Measurements from ENCODE around the gene ALDH1A3.
A peak's percentile ranks its signal among the peaks of the same experiment; 100 is the strongest.

ALDH1A3 gene

DNA sequence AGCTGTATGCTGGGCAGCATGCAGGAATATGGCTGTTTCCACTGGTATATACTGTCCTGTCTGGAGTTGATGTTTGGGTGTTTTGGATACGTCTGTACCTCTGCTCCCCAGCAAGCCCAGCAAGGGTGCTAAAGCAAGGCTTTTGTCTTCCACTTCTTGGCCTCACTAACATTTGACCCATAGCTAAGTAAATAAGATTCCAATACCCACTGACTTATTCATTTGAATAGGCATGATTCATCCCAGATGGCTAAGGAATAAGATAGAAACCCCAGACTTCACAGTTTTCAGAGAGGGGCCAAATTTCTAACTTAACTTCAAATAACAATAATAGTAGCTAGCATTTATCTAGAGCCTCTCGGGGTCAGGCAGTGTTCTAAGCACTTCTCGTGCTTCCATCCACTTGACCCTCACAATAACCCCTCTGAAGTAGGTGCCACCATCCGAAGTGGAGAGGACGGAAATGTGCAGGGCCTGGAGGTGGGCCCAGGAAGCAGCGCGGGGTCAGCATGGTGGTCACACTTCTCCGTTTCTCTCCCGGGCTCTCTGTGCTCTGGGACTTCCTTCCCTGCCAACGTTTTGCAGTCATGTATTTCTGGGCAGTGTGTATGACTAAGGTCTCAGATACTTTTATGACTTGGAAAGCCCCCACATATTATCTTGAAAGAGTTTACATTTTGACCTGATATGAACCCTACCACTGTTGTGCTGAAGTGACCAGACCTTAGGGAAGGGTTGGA is 78.9 kb downstream of the ALDH1A3 start:
- DNase-seq (ENCODE audit: low spot score): no peak

DNA sequence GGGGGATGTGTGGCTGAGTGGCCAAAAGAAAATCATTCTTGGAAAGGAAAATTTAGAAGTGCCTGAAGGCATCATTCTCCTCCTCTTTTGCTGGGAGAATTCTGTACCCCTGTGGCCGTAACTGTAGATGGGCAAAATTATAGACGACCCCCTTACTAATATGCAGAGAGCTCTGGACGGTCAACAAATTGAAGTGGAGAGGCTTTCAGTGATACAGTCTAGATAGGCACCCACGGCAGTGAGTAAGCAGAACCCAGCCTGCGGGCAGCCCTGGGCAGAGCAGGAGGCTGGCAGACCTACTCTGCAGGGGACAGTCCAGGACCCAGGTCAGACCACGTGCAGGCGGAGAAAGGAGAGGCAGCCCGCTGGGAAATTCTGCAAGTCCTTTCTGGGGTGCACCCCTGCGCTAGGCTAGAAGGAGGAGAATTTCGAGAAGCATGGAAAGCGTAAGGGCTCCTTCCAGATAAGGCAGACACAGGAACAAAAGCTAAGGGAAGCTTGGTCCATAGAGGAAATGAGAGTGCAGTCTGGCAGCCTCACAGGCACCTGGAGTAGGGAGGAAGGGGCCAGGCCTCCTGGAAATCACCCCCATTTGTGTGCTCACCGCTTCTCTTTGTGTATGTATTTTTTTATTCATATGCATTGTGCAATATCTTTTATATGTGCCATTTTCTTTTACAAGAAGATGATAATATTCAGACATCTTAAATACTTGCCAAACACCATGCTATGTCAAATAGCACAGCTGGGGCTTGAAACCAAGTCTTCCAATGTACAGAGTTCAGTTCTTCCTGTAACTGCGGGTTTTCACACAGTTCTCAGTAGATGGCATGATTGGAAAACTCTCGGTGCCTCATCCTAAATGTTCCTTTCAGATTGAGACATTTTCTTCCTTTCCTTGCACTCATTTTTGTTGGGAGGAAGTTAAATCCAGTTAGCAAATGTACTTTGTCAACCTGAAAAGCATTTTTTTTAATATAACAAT is 79.7 kb downstream of the ALDH1A3 start:
- peak; percentile 7 for DNase-seq (ENCODE audit: low spot score)
